Neural cell (in vitro differentiated cells): Measurements from ENCODE around the gene BICRAL. TPM values are rescaled to one million over a fixed set of nuclear protein-coding genes. Genes with fewer than 3 reads are reported as not detected.
"Not testable (repeated sequence)": the region's sequence is repeated elsewhere in the genome, so short reads cannot be mapped to it uniquely, and the experiment has no call there.

Experiments used
- H2AFZ ChIP-seq: fragments of 200-600, 300-800 bp; sonication (generic), shearing (Covaris generic); 2 replicates; pipeline ENCODE4 v1.6.0; 2014; ENCODE audit warnings: low read depth, mild to moderate bottlenecking, antibody characterized with exemption, low read length, moderate library complexity
- H3F3A ChIP-seq: fragments of 200-600 bp; shearing (Covaris generic); 2 replicates; pipeline ENCODE4 v1.6.1; 2016; ENCODE audit warnings: mild to moderate bottlenecking, moderate library complexity, mixed read lengths, antibody characterized with exemption, low read length; ENCODE audit not compliant: insufficient read depth, poor library complexity, severe bottlenecking
- H3K27ac ChIP-seq: fragments of 200-600, 300-800 bp; sonication (generic), shearing (Covaris generic); 2 replicates; pipeline ENCODE4 v1.5.1; 2014; ENCODE audit warnings: mild to moderate bottlenecking, low read length, moderate library complexity
- H3K27me3 ChIP-seq: fragments of 300-800, 200-600 bp; sonication (generic), shearing (Covaris generic); 2 replicates; pipeline ENCODE4 v1.6.0; 2014; ENCODE audit warnings: mild to moderate bottlenecking, low read depth, low read length, moderate library complexity; ENCODE audit not compliant: insufficient read depth
- H3K36me3 ChIP-seq: fragments of 300-800, 200-600 bp; sonication (generic), shearing (Covaris generic); 2 replicates; pipeline ENCODE4 v1.5.1; 2014; ENCODE audit warnings: mild to moderate bottlenecking, antibody characterized with exemption, low read length, moderate library complexity; ENCODE audit not compliant: insufficient read depth
- H3K4me2 ChIP-seq: fragments of 300-800, 200-600 bp; sonication (generic), shearing (Covaris generic); 2 replicates; pipeline ENCODE4 v1.6.0; 2014; ENCODE audit warnings: mild to moderate bottlenecking, low read length
- H3K4me3 ChIP-seq: fragments of 300-800, 200-600 bp; sonication (generic), shearing (Covaris generic); 2 replicates; pipeline ENCODE4 v1.5.1; 2014; ENCODE audit warnings: mild to moderate bottlenecking, low read length, moderate library complexity
- H3K79me2 ChIP-seq: fragments of 200-600 bp; shearing (Covaris generic); replicated peaks from 2 replicates; pipeline ENCODE4 v1.6.0; 2014; ENCODE audit warnings: mild to moderate bottlenecking, low read length, moderate library complexity; ENCODE audit not compliant: insufficient read depth
- H3K9ac ChIP-seq: fragments of 300-800, 200-600 bp; sonication (generic), shearing (Covaris generic); 2 replicates; pipeline ENCODE4 v1.6.1; 2016; ENCODE audit warnings: mild to moderate bottlenecking, low read length, mixed read lengths
- H3K9me2 ChIP-seq: fragments of 200-600 bp; shearing (Covaris generic); 2 replicates; pipeline ENCODE4 v1.6.1; 2016; ENCODE audit warnings: mild to moderate bottlenecking, low read length, mixed read lengths; ENCODE audit not compliant: insufficient read depth
- H3K9me3 ChIP-seq: fragments of 200-600, 300-800 bp; sonication (generic), shearing (Covaris generic); 2 replicates; pipeline ENCODE4 v1.6.1; 2016; ENCODE audit warnings: mild to moderate bottlenecking, mixed run types, low read length, moderate library complexity, mixed read lengths
- H4K20me1 ChIP-seq: fragments of 200-600 bp; shearing (Covaris generic); 2 replicates; pipeline ENCODE4 v1.6.1; 2016; ENCODE audit warnings: mild to moderate bottlenecking, mixed run types; ENCODE audit not compliant: insufficient read depth
- CTCF ChIP-seq: fragments of 450-650 bp; IDR thresholded peaks from 2 replicates; pipeline ENCODE4 v1.5.1; 2014; ENCODE audit warnings: antibody characterized with exemption, mild to moderate bottlenecking, moderate library complexity; ENCODE audit not compliant: poor library complexity, severe bottlenecking
- EP300 ChIP-seq: fragments of 450-650 bp; conservative IDR thresholded peaks from 2 replicates; pipeline ENCODE4 v1.6.1; 2014; ENCODE audit warnings: antibody characterized with exemption, mild to moderate bottlenecking, moderate library complexity; ENCODE audit not compliant: poor library complexity, severe bottlenecking
- MXI1 ChIP-seq: fragments of 450-650 bp; conservative IDR thresholded peaks from 2 replicates; pipeline ENCODE4 v1.6.1; 2014; ENCODE audit warnings: antibody characterized with exemption, mild to moderate bottlenecking; ENCODE audit not compliant: poor library complexity, severe bottlenecking
- POLR2AphosphoS5 ChIP-seq: IDR thresholded peaks from 2 replicates; pipeline ENCODE4 v1.6.1; 2012
- RAD21 ChIP-seq: fragments of 450-650 bp; conservative IDR thresholded peaks from 2 replicates; pipeline ENCODE4 v1.6.1; 2014; ENCODE audit warnings: antibody characterized with exemption, mild to moderate bottlenecking, moderate library complexity
- REST ChIP-seq: IDR thresholded peaks from 2 replicates; pipeline ENCODE4 v1.6.1; 2012; ENCODE audit warnings: borderline replicate concordance
- SMC3 ChIP-seq: fragments of 450-650 bp; conservative IDR thresholded peaks from 2 replicates; pipeline ENCODE4 v1.6.1; 2014; ENCODE audit warnings: antibody characterized with exemption, mild to moderate bottlenecking, moderate library complexity; ENCODE audit not compliant: poor library complexity
- TAF1 ChIP-seq: IDR thresholded peaks from 2 replicates; pipeline ENCODE4 v1.6.1; 2012; ENCODE audit warnings: low read depth
- polyA plus RNA-seq: library from polyadenylated mRNA; depleted of rRNA; stranded (reverse); fragments of >200 nt; gene quantifications from 2 replicates; pipeline ENCODE4 v1.2.3, GENCODE V29; 2014

The BICRAL gene
- polyA plus RNA-seq, 1 donor from 2014 or later: 6.7 TPM

GRCh38 chr6:42899871-42900270 is 118.0 kb downstream of the BICRAL start:
- TF ChIP-seq EP300: no peak
- Histone ChIP-seq H3F3A (no peaks in the 10 kb centered on the region), H3K79me2 (no peaks in the 10 kb centered on the region), H3K9me2 (no peaks in the 10 kb centered on the region), H4K20me1 (no peaks in the 10 kb centered on the region), H3K4me3 (no peak overlapping the region), H3K27me3 (no peaks in the 10 kb centered on the region), H3K4me2 (no peak overlapping the region), H3K9ac (no peak overlapping the region), H3K27ac (no peak overlapping the region), H2AFZ (no peak overlapping the region), H3K9me3 (no peaks in the 10 kb centered on the region), H3K36me3 (no peaks in the 10 kb centered on the region)

GRCh38 chr6:42901538-42901957 is 119.7 kb downstream of the BICRAL start:
- H3K36me3 ChIP-seq: no peaks in the 10 kb centered on the region
- TF ChIP-seq TAF1 (no peak), REST (no peak), POLR2AphosphoS5 (no peak), CTCF (peak; percentile 96), SMC3 (peak; percentile 89), MXI1 (peak; percentile 32), RAD21 (peak; percentile 94)
- H3K4me2 ChIP-seq: no peak overlapping the region
- no peaks in the 10 kb centered on the region for H3K9me2 ChIP-seq
- H3K79me2 ChIP-seq: no peaks in the 10 kb centered on the region
- no peaks in the 10 kb centered on the region for H4K20me1 ChIP-seq
- H3K9me3 ChIP-seq: no peaks in the 10 kb centered on the region
- H3K27ac ChIP-seq: no peak overlapping the region
- peak overlapping the region; percentile 22 for H3K4me3 ChIP-seq
- H3K9ac ChIP-seq: peak overlapping the region; percentile 9
- H3F3A ChIP-seq: no peaks in the 10 kb centered on the region
- H2AFZ ChIP-seq: no peak overlapping the region
- H3K27me3 ChIP-seq: no peaks in the 10 kb centered on the region

GRCh38 chr6:42902429-42903263 is 120.8 kb downstream of the BICRAL start:
- H3K4me2 ChIP-seq, H3K36me3 ChIP-seq, H4K20me1 ChIP-seq, H2AFZ ChIP-seq, H3K9me3 ChIP-seq, H3K9me2 ChIP-seq, H3K79me2 ChIP-seq, H3K9ac ChIP-seq, H3K27me3 ChIP-seq, H3K4me3 ChIP-seq, H3K27ac ChIP-seq, H3F3A ChIP-seq: not testable (repeated sequence)
